ENCODE results near the gene BCAP31. TPM values are rescaled to one million over a fixed set of nuclear protein-coding genes. Genes with fewer than 3 reads are reported as not detected.
A peak's percentile ranks its signal among the peaks of the same experiment; 100 is the strongest.

The BCAP31 gene
- total and polyA plus RNA-seq, 2 donors, result 71.9 to 114 TPM

- DNase-seq (ENCODE audit: low read depth in 6 of 9, low spot score in 9 of 9), result no peak
- Histone ChIP-seq H3K27me3 (ENCODE audit: control insufficient read depth in 2 of 2, insufficient read depth in 1 of 2, low read length in 1 of 2) (no peaks in the 10 kb centered on the region), H3K36me3 (ENCODE audit: control insufficient read depth in 2 of 2, insufficient read depth in 2 of 2, low read length in 1 of 2) (peaks cover 8 to 14% of the 10 kb centered on the region in 2 donors), H3K4me1 (ENCODE audit: control insufficient read depth in 2 of 2, insufficient read depth in 2 of 2, low read length in 2 of 2) (peaks cover 19 to 40% of the 10 kb centered on the region in 2 donors), H3K9me3 (ENCODE audit: control insufficient read depth in 2 of 2, insufficient read depth in 1 of 2, low read length in 1 of 2) (peaks cover 0 to 5% of the 10 kb centered on the region in 2 donors), H3K27ac (ENCODE audit: low read depth in 1 of 2, low read length in 1 of 2) (peak overlapping the region; percentile 22 to 83), H3K4me3 (ENCODE audit: low read length in 2 of 2) (peak overlapping the region; percentile 57 to 68)
- 71% methylated on average over 54 of the region's 55 CpGs for WGBS
Observed at GRCh38 chrX:153725039-153725831, 1.0 kb upstream of the BCAP31 start.

- Histone ChIP-seq H3K4me1 (ENCODE audit: control insufficient read depth in 2 of 2, insufficient read depth in 2 of 2, low read length in 2 of 2) (peaks cover 19 to 40% of the 10 kb centered on the region in 2 donors), H3K27ac (ENCODE audit: low read depth in 1 of 2, low read length in 1 of 2) (peak overlapping the region; percentile 82 to 86)
- under 1% methylated on average over 78 of the region's 78 CpGs for WGBS
Observed at GRCh38 chrX:153723351-153724251, 586 bp downstream of the BCAP31 start.

GRCh38 chrX:153722704-153723350 lies 1.4 kb downstream of the BCAP31 start:
- Histone ChIP-seq H3K27me3 (ENCODE audit: control insufficient read depth in 2 of 2, insufficient read depth in 1 of 2, low read length in 1 of 2) (no peaks in the 10 kb centered on the region), H3K27ac (ENCODE audit: low read depth in 1 of 2, low read length in 1 of 2) (peak overlapping the region; percentile 82 to 86), H3K36me3 (ENCODE audit: control insufficient read depth in 2 of 2, insufficient read depth in 2 of 2, low read length in 1 of 2) (peaks cover 22 to 23% of the 10 kb centered on the region in 2 donors), H3K4me3 (ENCODE audit: low read length in 2 of 2) (peak overlapping the region; percentile 66 to 68), H3K4me1 (ENCODE audit: control insufficient read depth in 2 of 2, insufficient read depth in 2 of 2, low read length in 2 of 2) (peaks cover 19 to 38% of the 10 kb centered on the region in 2 donors), H3K9me3 (ENCODE audit: control insufficient read depth in 2 of 2, insufficient read depth in 1 of 2, low read length in 1 of 2) (peaks cover 0 to 5% of the 10 kb centered on the region in 2 donors)
- 37% methylated on average over 12 of the region's 12 CpGs for WGBS
- DNase-seq (ENCODE audit: low read depth in 6 of 9, low spot score in 9 of 9), result no peak

More at GRCh38 chrX:153723351-153724251, 586 bp downstream of the BCAP31 start:
- H3K27me3 ChIP-seq (ENCODE audit: control insufficient read depth in 2 of 2, insufficient read depth in 1 of 2, low read length in 1 of 2), result no peaks in the 10 kb centered on the region
- peaks cover 21 to 23% of the 10 kb centered on the region in 2 donors for H3K36me3 ChIP-seq (ENCODE audit: control insufficient read depth in 2 of 2, insufficient read depth in 2 of 2, low read length in 1 of 2)
- H3K4me3 ChIP-seq (ENCODE audit: low read length in 2 of 2), result peak overlapping the region; percentile 66 to 68
- H3K9me3 ChIP-seq (ENCODE audit: control insufficient read depth in 2 of 2, insufficient read depth in 1 of 2, low read length in 1 of 2), result peaks cover 0 to 5% of the 10 kb centered on the region in 2 donors
- peak in 8 of 9 donors; percentile 20 to 76 (median 44) for DNase-seq (ENCODE audit: low read depth in 6 of 9, low spot score in 9 of 9)

GRCh38 chrX:153719701-153720100 lies 4.5 kb downstream of the BCAP31 start:
- peaks cover 2 to 7% of the 10 kb centered on the region in 2 donors for H3K4me1 ChIP-seq (ENCODE audit: control insufficient read depth in 2 of 2, insufficient read depth in 2 of 2, low read length in 2 of 2)
- H3K4me3 ChIP-seq (ENCODE audit: low read length in 2 of 2), result no peak overlapping the region
- H3K27ac ChIP-seq (ENCODE audit: low read depth in 1 of 2, low read length in 1 of 2), result no peak overlapping the region
- H3K27me3 ChIP-seq (ENCODE audit: control insufficient read depth in 2 of 2, insufficient read depth in 1 of 2, low read length in 1 of 2), result no peaks in the 10 kb centered on the region
- H3K36me3 ChIP-seq (ENCODE audit: control insufficient read depth in 2 of 2, insufficient read depth in 2 of 2, low read length in 1 of 2), result peaks cover 40 to 45% of the 10 kb centered on the region in 2 donors
- H3K9me3 ChIP-seq (ENCODE audit: control insufficient read depth in 2 of 2, insufficient read depth in 1 of 2, low read length in 1 of 2), result no peaks in the 10 kb centered on the region
- 92% methylated on average over 2 of the region's 2 CpGs for WGBS
- DNase-seq (ENCODE audit: low read depth in 6 of 9, low spot score in 9 of 9), result no peak

GRCh38 chrX:153719238-153719637 lies 4.9 kb downstream of the BCAP31 start:
- Histone ChIP-seq H3K9me3 (ENCODE audit: control insufficient read depth in 2 of 2, insufficient read depth in 1 of 2, low read length in 1 of 2) (no peaks in the 10 kb centered on the region), H3K27ac (ENCODE audit: low read depth in 1 of 2, low read length in 1 of 2) (no peak overlapping the region), H3K4me3 (ENCODE audit: low read length in 2 of 2) (no peak overlapping the region), H3K4me1 (ENCODE audit: control insufficient read depth in 2 of 2, insufficient read depth in 2 of 2, low read length in 2 of 2) (peaks cover 2 to 7% of the 10 kb centered on the region in 2 donors), H3K27me3 (ENCODE audit: control insufficient read depth in 2 of 2, insufficient read depth in 1 of 2, low read length in 1 of 2) (no peaks in the 10 kb centered on the region), H3K36me3 (ENCODE audit: control insufficient read depth in 2 of 2, insufficient read depth in 2 of 2, low read length in 1 of 2) (peaks cover 43 to 50% of the 10 kb centered on the region in 2 donors)
- WGBS, result 98% methylated on average over 2 of the region's 2 CpGs
- DNase-seq (ENCODE audit: low read depth in 6 of 9, low spot score in 9 of 9), result no peak

GRCh38 chrX:153717445-153717844 lies 6.7 kb downstream of the BCAP31 start:
- no peak for DNase-seq (ENCODE audit: low read depth in 6 of 9, low spot score in 9 of 9)
- H3K9me3 ChIP-seq (ENCODE audit: control insufficient read depth in 2 of 2, insufficient read depth in 1 of 2, low read length in 1 of 2), result no peaks in the 10 kb centered on the region
- peaks cover under 1 to 2% of the 10 kb centered on the region in 2 donors for H3K4me1 ChIP-seq (ENCODE audit: control insufficient read depth in 2 of 2, insufficient read depth in 2 of 2, low read length in 2 of 2)
- no peak overlapping the region for H3K27ac ChIP-seq (ENCODE audit: low read depth in 1 of 2, low read length in 1 of 2)
- WGBS, result 99% methylated on average over 9 of the region's 9 CpGs
- no peak overlapping the region for H3K4me3 ChIP-seq (ENCODE audit: low read length in 2 of 2)
- peaks cover 60 to 61% of the 10 kb centered on the region in 2 donors for H3K36me3 ChIP-seq (ENCODE audit: control insufficient read depth in 2 of 2, insufficient read depth in 2 of 2, low read length in 1 of 2)
- H3K27me3 ChIP-seq (ENCODE audit: control insufficient read depth in 2 of 2, insufficient read depth in 1 of 2, low read length in 1 of 2), result no peaks in the 10 kb centered on the region

GRCh38 chrX:153714256-153714655 lies 9.9 kb downstream of the BCAP31 start:
- Histone ChIP-seq H3K9me3 (ENCODE audit: control insufficient read depth in 2 of 2, insufficient read depth in 1 of 2, low read length in 1 of 2) (no peaks in the 10 kb centered on the region), H3K27ac (ENCODE audit: low read depth in 1 of 2, low read length in 1 of 2) (no peak overlapping the region), H3K4me1 (ENCODE audit: control insufficient read depth in 2 of 2, insufficient read depth in 2 of 2, low read length in 2 of 2) (no peaks in the 10 kb centered on the region), H3K27me3 (ENCODE audit: control insufficient read depth in 2 of 2, insufficient read depth in 1 of 2, low read length in 1 of 2) (no peaks in the 10 kb centered on the region), H3K4me3 (ENCODE audit: low read length in 2 of 2) (no peak overlapping the region), H3K36me3 (ENCODE audit: control insufficient read depth in 2 of 2, insufficient read depth in 2 of 2, low read length in 1 of 2) (peaks cover 62 to 63% of the 10 kb centered on the region in 2 donors)
- DNase-seq (ENCODE audit: low read depth in 6 of 9, low spot score in 9 of 9), result no peak
- 97% methylated on average over 3 of the region's 3 CpGs for WGBS

- DNase-seq (ENCODE audit: low read depth in 6 of 9, low spot score in 9 of 9), result no peak
- WGBS, result 97% methylated on average over 27 of the region's 27 CpGs
- H3K27me3 ChIP-seq (ENCODE audit: control insufficient read depth in 2 of 2, insufficient read depth in 1 of 2, low read length in 1 of 2), result no peaks in the 10 kb centered on the region
- H3K27ac ChIP-seq (ENCODE audit: low read depth in 1 of 2, low read length in 1 of 2), result no peak overlapping the region
- H3K4me1 ChIP-seq (ENCODE audit: control insufficient read depth in 2 of 2, insufficient read depth in 2 of 2, low read length in 2 of 2), result no peaks in the 10 kb centered on the region
- peaks cover 38 to 42% of the 10 kb centered on the region in 2 donors for H3K36me3 ChIP-seq (ENCODE audit: control insufficient read depth in 2 of 2, insufficient read depth in 2 of 2, low read length in 1 of 2)
- no peaks in the 10 kb centered on the region for H3K9me3 ChIP-seq (ENCODE audit: control insufficient read depth in 2 of 2, insufficient read depth in 1 of 2, low read length in 1 of 2)
- no peak overlapping the region for H3K4me3 ChIP-seq (ENCODE audit: low read length in 2 of 2)
Observed at GRCh38 chrX:153709726-153710674, 14.2 kb downstream of the BCAP31 start.

Data from thymus (tissue), 11 donors.